Epithelial cell of prostate (primary cell): ENCODE data around the gene ANKRD12.
"Not testable (repeated sequence)": the region's sequence is repeated elsewhere in the genome, so short reads cannot be mapped to it uniquely, and the experiment has no call there.

Experiments
- DNase-seq: peaks from one replicate; pipeline ENCODE4 v3.0.0-alpha.2; 2011; ENCODE audit warnings: low read depth, low spot score
- H3K27ac ChIP-seq: fragments of 450-650 bp; 2 replicates; pipeline ENCODE4 v1.5.1; 2017; ENCODE audit warnings: mild to moderate bottlenecking

ANKRD12 gene

GRCh38 chr18:9139400-9140039 is 2.9 kb downstream of the ANKRD12 start:
- H3K27ac ChIP-seq = peak overlapping the region; percentile 97
- no peak for DNase-seq

GRCh38 chr18:9140381-9140780 is 3.8 kb downstream of the ANKRD12 start:
- no peak for DNase-seq
- H3K27ac ChIP-seq = no peak overlapping the region

- H3K27ac ChIP-seq = no peak overlapping the region
- DNase-seq = no peak
Observed at GRCh38 chr18:9140984-9141383, 4.4 kb downstream of the ANKRD12 start.

GRCh38 chr18:9146224-9146623 is 9.6 kb downstream of the ANKRD12 start:
- no peak for DNase-seq
- no peak overlapping the region for H3K27ac ChIP-seq

- no peak for DNase-seq
Observed at GRCh38 chr18:9147440-9148202, 11.0 kb downstream of the ANKRD12 start.

GRCh38 chr18:9148203-9148552 is 11.6 kb downstream of the ANKRD12 start:
- H3K27ac ChIP-seq = peak overlapping the region; percentile 28
- DNase-seq = no peak

More at GRCh38 chr18:9147440-9148202, 11.0 kb downstream of the ANKRD12 start:
- H3K27ac ChIP-seq = peak overlapping the region; percentile 28

- no peak for DNase-seq
- no peak overlapping the region for H3K27ac ChIP-seq
Observed at GRCh38 chr18:9150121-9150520, 13.5 kb downstream of the ANKRD12 start.

- DNase-seq = no peak
Observed at GRCh38 chr18:9153256-9153655, 16.7 kb downstream of the ANKRD12 start.

GRCh38 chr18:9156604-9157249 is 20.1 kb downstream of the ANKRD12 start:
- DNase-seq = no peak
- H3K27ac ChIP-seq = no peak overlapping the region

More at GRCh38 chr18:9153256-9153655, 16.7 kb downstream of the ANKRD12 start:
- no peak overlapping the region for H3K27ac ChIP-seq

- DNase-seq = no peak
- H3K27ac ChIP-seq = no peak overlapping the region
Observed at GRCh38 chr18:9157806-9158205, 21.2 kb downstream of the ANKRD12 start.

GRCh38 chr18:9160014-9160413 is 23.4 kb downstream of the ANKRD12 start:
- DNase-seq = no peak
- no peak overlapping the region for H3K27ac ChIP-seq

- not testable (repeated sequence) for H3K27ac ChIP-seq, DNase-seq
Observed at GRCh38 chr18:9162663-9163062, 26.1 kb downstream of the ANKRD12 start.

- not testable (repeated sequence) for H3K27ac ChIP-seq, DNase-seq
Observed at GRCh38 chr18:9164149-9164548, 27.6 kb downstream of the ANKRD12 start.

GRCh38 chr18:9165883-9166282 is 29.3 kb downstream of the ANKRD12 start:
- H3K27ac ChIP-seq, DNase-seq: not testable (repeated sequence)

GRCh38 chr18:9169515-9169914 is 32.9 kb downstream of the ANKRD12 start:
- not testable (repeated sequence) for H3K27ac ChIP-seq, DNase-seq

GRCh38 chr18:9171919-9172318 is 35.3 kb downstream of the ANKRD12 start:
- not testable (repeated sequence) for DNase-seq, H3K27ac ChIP-seq

GRCh38 chr18:9172506-9173127 is 36.0 kb downstream of the ANKRD12 start:
- no peak overlapping the region for H3K27ac ChIP-seq
- DNase-seq = no peak

GRCh38 chr18:9173770-9174233 is 37.2 kb downstream of the ANKRD12 start:
- no peak for DNase-seq
- no peak overlapping the region for H3K27ac ChIP-seq

- no peak for DNase-seq
- no peak overlapping the region for H3K27ac ChIP-seq
Observed at GRCh38 chr18:9174302-9174701, 37.7 kb downstream of the ANKRD12 start.

- no peak for DNase-seq
- no peak overlapping the region for H3K27ac ChIP-seq
Observed at GRCh38 chr18:9175115-9175514, 38.5 kb downstream of the ANKRD12 start.

- no peak overlapping the region for H3K27ac ChIP-seq
- no peak for DNase-seq
Observed at GRCh38 chr18:9177031-9177430, 40.5 kb downstream of the ANKRD12 start.
